AG08396 (cell line): Measurements from ENCODE around the gene ZNF664.

Experiments
- DNase-seq: peaks from one replicate; pipeline ENCODE4 v3.0.0; 2012; ENCODE audit warnings: low spot score, mixed read lengths

The ZNF664 gene

GRCh38 chr12:124009781-124010180, 36.8 kb downstream of the ZNF664 start:
- DNase-seq: no peak

GRCh38 chr12:124010687-124011086, 37.7 kb downstream of the ZNF664 start:
- no peak for DNase-seq

- no peak for DNase-seq
Measured at GRCh38 chr12:124011435-124012115, 38.6 kb downstream of the ZNF664 start.

GRCh38 chr12:124013073-124013472, 40.1 kb downstream of the ZNF664 start:
- no peak for DNase-seq

GRCh38 chr12:124015494-124016461, 42.8 kb downstream of the ZNF664 start:
- DNase-seq: no peak

GRCh38 chr12:124017064-124017463, 44.0 kb downstream of the ZNF664 start:
- no peak for DNase-seq

- DNase-seq: no peak
Measured at GRCh38 chr12:124018539-124018938, 45.5 kb downstream of the ZNF664 start.

GRCh38 chr12:124019115-124019514, 46.1 kb downstream of the ZNF664 start:
- no peak for DNase-seq

GRCh38 chr12:124020514-124020949, 47.5 kb downstream of the ZNF664 start:
- no peak for DNase-seq

GRCh38 chr12:124021007-124021406, 48.0 kb downstream of the ZNF664 start:
- DNase-seq: no peak

GRCh38 chr12:124022161-124022560, 49.1 kb downstream of the ZNF664 start:
- no peak for DNase-seq

GRCh38 chr12:124024263-124024678, 51.3 kb downstream of the ZNF664 start:
- DNase-seq: no peak

GRCh38 chr12:124024776-124025175, 51.8 kb downstream of the ZNF664 start:
- no peak for DNase-seq

- DNase-seq: no peak
Measured at GRCh38 chr12:124025661-124026060, 52.6 kb downstream of the ZNF664 start.

GRCh38 chr12:124026755-124027745, 54.0 kb downstream of the ZNF664 start:
- peak; percentile 47 for DNase-seq

GRCh38 chr12:124027753-124028554, 54.9 kb downstream of the ZNF664 start:
- DNase-seq: no peak

- no peak for DNase-seq
Measured at GRCh38 chr12:124028555-124028925, 55.5 kb downstream of the ZNF664 start.

GRCh38 chr12:124030008-124030407, 57.0 kb downstream of the ZNF664 start:
- DNase-seq: no peak

GRCh38 chr12:124030510-124030909, 57.5 kb downstream of the ZNF664 start:
- DNase-seq: peak; percentile 38

GRCh38 chr12:124031058-124031457, 58.0 kb downstream of the ZNF664 start:
- DNase-seq: no peak
